HG02870 (cell line): ENCODE data around the gene ECPAS.
"Not testable (repeated sequence)": the region's sequence is repeated elsewhere in the genome, so short reads cannot be mapped to it uniquely, and the experiment has no call there.

Experiments used
- ATAC-seq: cut with Tn5 transposase; IDR thresholded peaks from one replicate; pipeline ENCODE4 v1.9.1; 2021; ENCODE audit warnings: mild to moderate bottlenecking, moderate library complexity; ENCODE audit not compliant: unreplicated experiment

Gene ECPAS

GRCh38 chr9:111352545-111352944 lies 131.6 kb downstream of the ECPAS start:
- no peak for ATAC-seq

GRCh38 chr9:111350556-111350955 lies 133.6 kb downstream of the ECPAS start:
- ATAC-seq = no peak

- no peak for ATAC-seq
Observed at GRCh38 chr9:111349766-111350165, 134.4 kb downstream of the ECPAS start.

- ATAC-seq = no peak
Observed at GRCh38 chr9:111348821-111349271, 135.3 kb downstream of the ECPAS start.

- ATAC-seq = not testable (repeated sequence)
Observed at GRCh38 chr9:111334318-111334863, 149.8 kb downstream of the ECPAS start.

- no peak for ATAC-seq
Observed at GRCh38 chr9:111330124-111330523, 154.1 kb downstream of the ECPAS start, which contains the start of gene OR2K2. Gene OR2K2 (minus strand): TSS chr9:111330224. CDS start chr9:111328433, 1,791 bp downstream.

- no peak for ATAC-seq
Observed at GRCh38 chr9:111320631-111321030, 163.6 kb downstream of the ECPAS start.

GRCh38 chr9:111316796-111317195 lies 167.4 kb downstream of the ECPAS start:
- ATAC-seq = no peak
